DND-41 (cell line): ENCODE results near the gene RHOD.

ENCODE experiments used
- CTCF ChIP-seq: IDR thresholded peaks from 2 replicates; pipeline ENCODE4 v1.5.1; 2012; ENCODE audit warnings: borderline replicate concordance, low read length, moderate library complexity, mild to moderate bottlenecking; ENCODE audit not compliant: poor library complexity, severe bottlenecking; ENCODE audit errors: extremely low read depth
- EZH2 ChIP-seq: IDR thresholded peaks from 3 replicates; pipeline ENCODE4 v1.6.1; 2012; ENCODE audit warnings: borderline replicate concordance, low read depth, mild to moderate bottlenecking, moderate library complexity, low read length, inconsistent platforms; ENCODE audit not compliant: severe bottlenecking

GRCh38 chr11:67062526-67063373 lies 6.1 kb downstream of the RHOD start:
- TF ChIP-seq CTCF (no peak), EZH2 (no peak)
